Mammary epithelial cell (primary cell): Measurements from ENCODE around the gene CCL1.

Experiments used
- CTCF ChIP-seq, 2 donors: IDR thresholded peaks in 1 of 2; conservative IDR thresholded peaks in 1 of 2; 2 replicates each; pipeline ENCODE4 v1.5.1; 2011 to 2012; ENCODE audit warnings: inconsistent platforms in 2 of 2, low read length in 2 of 2, mild to moderate bottlenecking in 2 of 2, control low read depth in 1 of 2, low read depth in 1 of 2; ENCODE audit not compliant: insufficient read depth in 1 of 2; ENCODE audit errors: extremely low read depth in 1 of 2
- EZH2 ChIP-seq: IDR thresholded peaks from 2 replicates; pipeline ENCODE4 v1.6.1; 2012; ENCODE audit warnings: low read length, inconsistent platforms, borderline replicate concordance

GRCh38 chr17:34367486-34368195 is 4.6 kb upstream of the CCL1 start:
- TF ChIP-seq CTCF (conservative IDR thresholded peaks at IDR 0.05 in 1 of 2, IDR thresholded peaks at IDR 0.05 in 1 of 2; ENCODE audit: extremely low read depth in 1 of 2, insufficient read depth in 1 of 2, low read depth in 1 of 2, low read length in 2 of 2) (no peak), EZH2 (no peak)
